Measurements from ENCODE around the gene HERC2. TPM values are rescaled to one million over a fixed set of nuclear protein-coding genes. Genes with fewer than 3 reads are reported as not detected.

The HERC2 gene
- total and polyA plus RNA-seq, 2 of the 4 experiments (the other 2 are of a cell fraction), result 20.8 to 28.9 TPM

GRCh38 chr15:28079313-28079969, 242.5 kb downstream of the HERC2 start:
- dilution Hi-C loops (cut with HindIII; ENCODE audit: low sequenced_read_pairs, unreplicated experiment), result no loop called here
- no TSS peak for BruUV-seq (replicated peaks)
- in situ Hi-C loops (cut with MboI; ENCODE audit: low sequenced_read_pairs), result no loop called here

More at GRCh38 chr15:28079313-28079969, 242.5 kb downstream of the HERC2 start:
- Histone ChIP-seq H3K9ac (ENCODE audit: low read depth, low read length) (no peak overlapping the region), H2BK15ac (ENCODE audit: low read depth, low read length) (no peak overlapping the region), H3K27me3 (ENCODE audit: control insufficient read depth, insufficient read depth, low read length) (no peaks in the 10 kb centered on the region), H2BK120ac (ENCODE audit: low read depth, low read length) (no peak overlapping the region), H3K14ac (replicated peaks; ENCODE audit: low read depth, low read length) (no peak overlapping the region), H4K91ac (ENCODE audit: insufficient read depth, low read depth, low read length) (no peak overlapping the region), H4K20me1 (ENCODE audit: insufficient read depth, low read length) (no peaks in the 10 kb centered on the region), H4K8ac (ENCODE audit: low read depth in 2 of 2, low read length in 2 of 2) (no peak overlapping the region), H3K56ac (ENCODE audit: extremely low read depth, insufficient read depth, low read length) (no peak overlapping the region), H3K18ac (ENCODE audit: low read depth, low read length) (no peak overlapping the region), H3K4me3 (ENCODE audit: insufficient read depth, low read depth, low read length) (no peak overlapping the region), H3K27ac (ENCODE audit: insufficient read depth, low read length) (no peak overlapping the region), H3K23ac (ENCODE audit: low read depth, low read length) (no peak overlapping the region), H3K4me2 (ENCODE audit: low read depth, low read length) (no peak overlapping the region), H4K5ac (ENCODE audit: low read depth, low read length) (no peak overlapping the region), H3K79me1 (ENCODE audit: low read depth in 1 of 2, low read length in 2 of 2) (no peaks in the 10 kb centered on the region), H2AFZ (replicated peaks; ENCODE audit: low read length, poor library complexity) (no peak overlapping the region), H2BK20ac (ENCODE audit: low read depth, low read length) (no peak overlapping the region), H3K9me1 (ENCODE audit: insufficient read depth, low read length) (no peaks in the 10 kb centered on the region), H3K4me1 (ENCODE audit: control insufficient read depth, insufficient read depth, low read length) (no peaks in the 10 kb centered on the region), H2BK5ac (ENCODE audit: low read depth, low read length, poor library complexity, severe bottlenecking) (no peak overlapping the region), H3K36me3 (ENCODE audit: control insufficient read depth, insufficient read depth, low read length) (no peaks in the 10 kb centered on the region), H2AK9ac (replicated peaks; ENCODE audit: low read depth, low read length, poor library complexity) (no peak overlapping the region), H3K9me3 (ENCODE audit: control insufficient read depth, insufficient read depth, low read length) (no peaks in the 10 kb centered on the region), H3K4ac (ENCODE audit: low read depth, low read length) (no peak overlapping the region), H2AK5ac (ENCODE audit: low read depth, low read length) (no peak overlapping the region)
- 40% methylated on average over 2 of the region's 9 CpGs; no CpG with 5 or more reads in 1 of the 2 experiments for WGBS, 2 experiments (ENCODE audit: extremely low coverage in 2 of 2, insufficient read length in 1 of 2)
- POLR2A ChIA-PET (ENCODE audit: unreplicated experiment), result no interaction called here
- intact Hi-C loops (cut with micrococcal nuclease), result no loop called here
- CTCF ChIA-PET, result no interaction called here
- ATAC-seq (ENCODE audit: low read depth) (no peak), DNase-seq (no peak)
- no peak for TF ChIP-seq SMC3 (IDR thresholded peaks at IDR 0.05; ENCODE audit: low read depth, low read length)
- no peak for TF ChIP-seq MAZ (IDR thresholded peaks at IDR 0.05; ENCODE audit: borderline replicate concordance, low read depth, low read length)
- TF ChIP-seq MXI1 (IDR thresholded peaks at IDR 0.05; ENCODE audit: borderline replicate concordance, low read depth, low read length), result no peak
- TF ChIP-seq, protein P1, sequence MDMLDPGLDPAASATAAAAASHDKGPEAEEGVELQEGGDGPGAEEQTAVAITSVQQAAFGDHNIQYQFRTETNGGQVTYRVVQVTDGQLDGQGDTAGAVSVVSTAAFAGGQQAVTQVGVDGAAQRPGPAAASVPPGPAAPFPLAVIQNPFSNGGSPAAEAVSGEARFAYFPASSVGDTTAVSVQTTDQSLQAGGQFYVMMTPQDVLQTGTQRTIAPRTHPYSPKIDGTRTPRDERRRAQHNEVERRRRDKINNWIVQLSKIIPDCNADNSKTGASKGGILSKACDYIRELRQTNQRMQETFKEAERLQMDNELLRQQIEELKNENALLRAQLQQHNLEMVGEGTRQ (IDR thresholded peaks at IDR 0.05; ENCODE audit: low read depth, low read length), result no peak
- TF ChIP-seq RCOR1 (IDR thresholded peaks at IDR 0.05; ENCODE audit: insufficient replicate concordance, low read length), result no peak
- TF ChIP-seq, protein P2, sequence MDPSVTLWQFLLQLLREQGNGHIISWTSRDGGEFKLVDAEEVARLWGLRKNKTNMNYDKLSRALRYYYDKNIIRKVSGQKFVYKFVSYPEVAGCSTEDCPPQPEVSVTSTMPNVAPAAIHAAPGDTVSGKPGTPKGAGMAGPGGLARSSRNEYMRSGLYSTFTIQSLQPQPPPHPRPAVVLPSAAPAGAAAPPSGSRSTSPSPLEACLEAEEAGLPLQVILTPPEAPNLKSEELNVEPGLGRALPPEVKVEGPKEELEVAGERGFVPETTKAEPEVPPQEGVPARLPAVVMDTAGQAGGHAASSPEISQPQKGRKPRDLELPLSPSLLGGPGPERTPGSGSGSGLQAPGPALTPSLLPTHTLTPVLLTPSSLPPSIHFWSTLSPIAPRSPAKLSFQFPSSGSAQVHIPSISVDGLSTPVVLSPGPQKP (IDR thresholded peaks at IDR 0.05; ENCODE audit: borderline replicate concordance, low read depth, low read length), result no peak
- TF ChIP-seq CHD1 (IDR thresholded peaks at IDR 0.05; ENCODE audit: low read depth, low read length), result no peak
